Panc1 (cell line): Measurements from ENCODE around the gene SUCLG2.

Experiments
- POLR2AphosphoS5 ChIP-seq: IDR thresholded peaks from 2 replicates; pipeline ENCODE4 v1.6.1; 2012; ENCODE audit warnings: mild to moderate bottlenecking, low read depth, low read length, moderate library complexity
- SIN3A ChIP-seq: IDR thresholded peaks from 2 replicates; pipeline ENCODE4 v1.6.1; 2012; ENCODE audit warnings: low read depth, mild to moderate bottlenecking, low read length, moderate library complexity, borderline replicate concordance; ENCODE audit not compliant: insufficient read depth
- TF ChIP-seq, protein P1 (sequence below): fragments of 450-650 bp; IDR thresholded peaks from 2 replicates; pipeline ENCODE4 v1.5.1; 2017; ENCODE audit warnings: mild to moderate bottlenecking

DNA sequence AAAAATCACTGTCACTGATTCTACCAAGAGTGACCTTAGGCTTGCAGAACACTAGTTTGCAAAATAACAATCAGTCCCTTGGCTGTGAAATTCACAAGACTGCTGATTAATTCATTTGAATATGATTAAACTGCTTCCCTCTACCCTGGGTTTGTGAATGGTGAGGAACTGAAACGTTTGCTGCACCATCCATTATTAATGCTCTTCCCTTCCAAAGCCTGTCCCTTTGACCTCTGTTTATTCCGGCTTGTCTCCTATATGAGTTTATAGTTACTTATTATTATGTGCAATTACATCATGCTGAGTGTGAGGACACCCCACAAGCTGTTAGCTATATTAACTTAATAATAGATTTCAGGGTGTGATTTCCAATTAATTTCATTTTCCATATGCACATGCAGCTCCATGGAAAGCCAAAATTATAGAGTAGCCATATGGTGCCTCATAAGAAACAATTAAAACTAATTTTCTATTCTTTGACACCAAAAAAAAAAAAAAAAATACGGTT is 96.5 kb downstream of the SUCLG2 start:
- TF ChIP-seq, protein P1, sequence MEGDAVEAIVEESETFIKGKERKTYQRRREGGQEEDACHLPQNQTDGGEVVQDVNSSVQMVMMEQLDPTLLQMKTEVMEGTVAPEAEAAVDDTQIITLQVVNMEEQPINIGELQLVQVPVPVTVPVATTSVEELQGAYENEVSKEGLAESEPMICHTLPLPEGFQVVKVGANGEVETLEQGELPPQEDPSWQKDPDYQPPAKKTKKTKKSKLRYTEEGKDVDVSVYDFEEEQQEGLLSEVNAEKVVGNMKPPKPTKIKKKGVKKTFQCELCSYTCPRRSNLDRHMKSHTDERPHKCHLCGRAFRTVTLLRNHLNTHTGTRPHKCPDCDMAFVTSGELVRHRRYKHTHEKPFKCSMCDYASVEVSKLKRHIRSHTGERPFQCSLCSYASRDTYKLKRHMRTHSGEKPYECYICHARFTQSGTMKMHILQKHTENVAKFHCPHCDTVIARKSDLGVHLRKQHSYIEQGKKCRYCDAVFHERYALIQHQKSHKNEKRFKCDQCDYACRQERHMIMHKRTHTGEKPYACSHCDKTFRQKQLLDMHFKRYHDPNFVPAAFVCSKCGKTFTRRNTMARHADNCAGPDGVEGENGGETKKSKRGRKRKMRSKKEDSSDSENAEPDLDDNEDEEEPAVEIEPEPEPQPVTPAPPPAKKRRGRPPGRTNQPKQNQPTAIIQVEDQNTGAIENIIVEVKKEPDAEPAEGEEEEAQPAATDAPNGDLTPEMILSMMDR, result no peak
- TF ChIP-seq POLR2AphosphoS5, result no peak
- no peak for TF ChIP-seq SIN3A
